ENCODE measurements around the gene FSD2.

FSD2 gene

GRCh38 chr15:82831894-82832600 is 26.2 kb upstream of the FSD2 start:
- no peak for TF ChIP-seq EZH2 (IDR thresholded peaks at IDR 0.05; ENCODE audit: borderline replicate concordance, low read length)
- no peak for TF ChIP-seq CTCF (IDR thresholded peaks at IDR 0.05; ENCODE audit: low read length)
- Histone ChIP-seq H3K79me2 (ENCODE audit: insufficient read depth, low read length) (no peaks in the 10 kb centered on the region), H3K4me2 (ENCODE audit: low read length) (no peak overlapping the region), H3K9me2 (ENCODE audit: low read depth, low read length) (no peaks in the 10 kb centered on the region), H3K27ac (ENCODE audit: low read depth, low read length, poor library complexity, severe bottlenecking) (no peak overlapping the region), H4K20me1 (ENCODE audit: insufficient read depth, low read length) (no peaks in the 10 kb centered on the region), H3K4me1 (ENCODE audit: insufficient read depth, low read length, severe bottlenecking) (no peaks in the 10 kb centered on the region), H3K9me3 (ENCODE audit: low read length) (no peaks in the 10 kb centered on the region), H3F3A (ENCODE audit: insufficient read depth, low read length) (no peaks in the 10 kb centered on the region), H3K9ac (ENCODE audit: low read length) (no peak overlapping the region), H3K4me3 (ENCODE audit: low read depth, low read length, poor library complexity, severe bottlenecking) (no peak overlapping the region), H3K36me3 (ENCODE audit: insufficient read depth, low read length) (peaks cover 100% of the 10 kb centered on the region), H3K27me3 (ENCODE audit: insufficient read depth, low read length) (no peaks in the 10 kb centered on the region), H2AFZ (ENCODE audit: low read length) (no peak overlapping the region)

GRCh38 chr15:82830427-82831173 is 24.7 kb upstream of the FSD2 start:
- no peak overlapping the region for H3K4me2 ChIP-seq (ENCODE audit: low read length)

GRCh38 chr15:82829234-82829633 is 23.4 kb upstream of the FSD2 start:
- no peak for TF ChIP-seq EZH2 (IDR thresholded peaks at IDR 0.05; ENCODE audit: borderline replicate concordance, low read length)
- TF ChIP-seq CTCF (IDR thresholded peaks at IDR 0.05; ENCODE audit: low read length): no peak
- H3K79me2 ChIP-seq (ENCODE audit: insufficient read depth, low read length): no peaks in the 10 kb centered on the region
- H3F3A ChIP-seq (ENCODE audit: insufficient read depth, low read length): no peaks in the 10 kb centered on the region
- no peak overlapping the region for H3K4me2 ChIP-seq (ENCODE audit: low read length)
- peaks cover 98% of the 10 kb centered on the region for H3K36me3 ChIP-seq (ENCODE audit: insufficient read depth, low read length)
- H3K9ac ChIP-seq (ENCODE audit: low read length): no peak overlapping the region
- H2AFZ ChIP-seq (ENCODE audit: low read length): no peak overlapping the region
- no peaks in the 10 kb centered on the region for H4K20me1 ChIP-seq (ENCODE audit: insufficient read depth, low read length)
- no peaks in the 10 kb centered on the region for H3K4me1 ChIP-seq (ENCODE audit: insufficient read depth, low read length, severe bottlenecking)
- H3K27me3 ChIP-seq (ENCODE audit: insufficient read depth, low read length): no peaks in the 10 kb centered on the region
- no peaks in the 10 kb centered on the region for H3K9me2 ChIP-seq (ENCODE audit: low read depth, low read length)
- H3K4me3 ChIP-seq (ENCODE audit: low read depth, low read length, poor library complexity, severe bottlenecking): no peak overlapping the region
- no peaks in the 10 kb centered on the region for H3K9me3 ChIP-seq (ENCODE audit: low read length)
- no peak overlapping the region for H3K27ac ChIP-seq (ENCODE audit: low read depth, low read length, poor library complexity, severe bottlenecking)

More at GRCh38 chr15:82830427-82831173, 24.7 kb upstream of the FSD2 start:
- Histone ChIP-seq H3K9me3 (ENCODE audit: low read length) (no peaks in the 10 kb centered on the region), H3K27ac (ENCODE audit: low read depth, low read length, poor library complexity, severe bottlenecking) (no peak overlapping the region), H3K79me2 (ENCODE audit: insufficient read depth, low read length) (no peaks in the 10 kb centered on the region), H3K36me3 (ENCODE audit: insufficient read depth, low read length) (peaks cover 100% of the 10 kb centered on the region), H3K9me2 (ENCODE audit: low read depth, low read length) (no peaks in the 10 kb centered on the region), H3K9ac (ENCODE audit: low read length) (no peak overlapping the region), H4K20me1 (ENCODE audit: insufficient read depth, low read length) (no peaks in the 10 kb centered on the region), H3K4me1 (ENCODE audit: insufficient read depth, low read length, severe bottlenecking) (no peaks in the 10 kb centered on the region), H3K27me3 (ENCODE audit: insufficient read depth, low read length) (no peaks in the 10 kb centered on the region), H3K4me3 (ENCODE audit: low read depth, low read length, poor library complexity, severe bottlenecking) (no peak overlapping the region), H2AFZ (ENCODE audit: low read length) (no peak overlapping the region), H3F3A (ENCODE audit: insufficient read depth, low read length) (no peaks in the 10 kb centered on the region)
- TF ChIP-seq CTCF (IDR thresholded peaks at IDR 0.05; ENCODE audit: low read length): no peak
- no peak for TF ChIP-seq EZH2 (IDR thresholded peaks at IDR 0.05; ENCODE audit: borderline replicate concordance, low read length)
